ENCODE results near the gene RNU1-2. TPM values are rescaled to one million over a fixed set of nuclear protein-coding genes. Genes with fewer than 3 reads are reported as not detected.
"Not testable (repeated sequence)": the region's sequence is repeated elsewhere in the genome, so short reads cannot be mapped to it uniquely, and the experiment has no call there.

The RNU1-2 gene
- total RNA-seq, 4 donors from 2014 or later: under 0.01 TPM; not detected in 1

DNA sequence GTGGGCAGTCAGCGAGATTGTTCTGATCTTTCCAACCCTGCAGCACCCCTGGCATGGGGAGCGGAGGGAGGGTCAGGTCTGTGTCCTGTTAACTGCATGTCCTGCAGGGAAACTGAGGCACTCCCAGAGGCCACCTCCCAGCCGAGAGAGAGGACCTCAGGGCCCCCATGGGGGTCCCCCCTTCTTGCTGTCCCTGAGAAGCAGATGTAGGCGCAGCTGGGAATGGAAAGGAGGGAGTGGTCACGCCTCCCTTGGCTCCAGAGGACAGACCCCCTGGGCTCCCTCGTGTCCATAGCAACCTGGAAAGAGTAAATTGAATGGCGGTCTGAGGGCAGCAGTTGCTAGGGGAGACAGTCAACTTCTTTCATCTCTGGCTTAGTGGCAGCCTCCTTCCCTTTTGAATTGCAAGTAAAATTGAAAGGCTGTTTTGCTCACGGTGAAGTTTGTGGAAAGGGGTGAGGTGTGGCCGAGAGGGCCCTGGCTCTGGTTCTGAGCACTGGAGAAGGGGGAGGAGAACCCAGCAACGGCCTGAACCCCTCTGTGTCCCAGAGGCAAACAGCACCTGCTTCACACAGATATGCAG lies 30.8 kb downstream of the RNU1-2 start:
- 47 to 53% methylated on average over 5 to 7 of the region's 10 CpGs for WGBS, 2 donors (ENCODE audit: low coverage in 1 of 2)
- no peak overlapping the region for H3K4me3 ChIP-seq
- peaks cover 0 to 15% (median 3%) of the 10 kb centered on the region in 3 donors for H3K4me1 ChIP-seq
- no peak overlapping the region for H3K27ac ChIP-seq
- no peak for ATAC-seq
- no peaks in the 10 kb centered on the region for H3K9me3 ChIP-seq
- peaks cover 6% of the 10 kb centered on the region for H3K27me3 ChIP-seq
- H3K36me3 ChIP-seq: peaks cover 0 to 25% of the 10 kb centered on the region in 2 donors
- TF ChIP-seq EP300 (IDR thresholded peaks at IDR 0.05) (no peak), POLR2A (IDR thresholded peaks at IDR 0.05) (no peak), POLR2AphosphoS5 (IDR thresholded peaks at IDR 0.05) (no peak)
- TF ChIP-seq, protein P1, sequence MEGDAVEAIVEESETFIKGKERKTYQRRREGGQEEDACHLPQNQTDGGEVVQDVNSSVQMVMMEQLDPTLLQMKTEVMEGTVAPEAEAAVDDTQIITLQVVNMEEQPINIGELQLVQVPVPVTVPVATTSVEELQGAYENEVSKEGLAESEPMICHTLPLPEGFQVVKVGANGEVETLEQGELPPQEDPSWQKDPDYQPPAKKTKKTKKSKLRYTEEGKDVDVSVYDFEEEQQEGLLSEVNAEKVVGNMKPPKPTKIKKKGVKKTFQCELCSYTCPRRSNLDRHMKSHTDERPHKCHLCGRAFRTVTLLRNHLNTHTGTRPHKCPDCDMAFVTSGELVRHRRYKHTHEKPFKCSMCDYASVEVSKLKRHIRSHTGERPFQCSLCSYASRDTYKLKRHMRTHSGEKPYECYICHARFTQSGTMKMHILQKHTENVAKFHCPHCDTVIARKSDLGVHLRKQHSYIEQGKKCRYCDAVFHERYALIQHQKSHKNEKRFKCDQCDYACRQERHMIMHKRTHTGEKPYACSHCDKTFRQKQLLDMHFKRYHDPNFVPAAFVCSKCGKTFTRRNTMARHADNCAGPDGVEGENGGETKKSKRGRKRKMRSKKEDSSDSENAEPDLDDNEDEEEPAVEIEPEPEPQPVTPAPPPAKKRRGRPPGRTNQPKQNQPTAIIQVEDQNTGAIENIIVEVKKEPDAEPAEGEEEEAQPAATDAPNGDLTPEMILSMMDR (IDR thresholded peaks at IDR 0.05): no peak

DNA sequence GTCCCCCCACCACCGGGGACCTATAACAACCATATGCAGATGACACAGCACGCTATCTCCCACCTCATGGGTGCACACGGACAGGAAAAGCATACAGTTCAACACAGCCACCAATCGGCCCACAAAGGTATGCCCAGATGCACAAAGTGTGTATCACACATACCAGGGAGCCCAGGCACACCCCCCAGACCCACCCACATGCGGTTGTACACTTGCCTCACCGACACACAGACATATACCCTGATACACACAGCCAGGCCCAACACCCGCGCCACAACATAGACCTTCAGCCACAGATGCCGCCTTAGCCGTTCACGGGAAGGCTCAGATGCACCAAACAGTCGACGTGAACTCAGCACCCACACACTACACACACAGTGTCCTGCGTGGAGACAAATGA lies 31.5 kb downstream of the RNU1-2 start:
- TF ChIP-seq, protein P1 (IDR thresholded peaks at IDR 0.05): no peak
- TF ChIP-seq POLR2AphosphoS5 (IDR thresholded peaks at IDR 0.05): no peak
- TF ChIP-seq POLR2A (IDR thresholded peaks at IDR 0.05): no peak
- no peak for TF ChIP-seq EP300 (IDR thresholded peaks at IDR 0.05)
- peaks cover 0 to 32% of the 10 kb centered on the region in 2 donors for H3K36me3 ChIP-seq
- peaks cover 0 to 8% (median 0%) of the 10 kb centered on the region in 3 donors for H3K4me1 ChIP-seq
- ATAC-seq: no peak
- no peaks in the 10 kb centered on the region for H3K9me3 ChIP-seq
- H3K4me3 ChIP-seq: no peak overlapping the region
- peaks cover under 1% of the 10 kb centered on the region for H3K27me3 ChIP-seq
- no peak overlapping the region for H3K27ac ChIP-seq
- WGBS, 2 donors (ENCODE audit: low coverage in 1 of 2): 72% methylated on average over 5 to 14 of the region's 14 CpGs

DNA sequence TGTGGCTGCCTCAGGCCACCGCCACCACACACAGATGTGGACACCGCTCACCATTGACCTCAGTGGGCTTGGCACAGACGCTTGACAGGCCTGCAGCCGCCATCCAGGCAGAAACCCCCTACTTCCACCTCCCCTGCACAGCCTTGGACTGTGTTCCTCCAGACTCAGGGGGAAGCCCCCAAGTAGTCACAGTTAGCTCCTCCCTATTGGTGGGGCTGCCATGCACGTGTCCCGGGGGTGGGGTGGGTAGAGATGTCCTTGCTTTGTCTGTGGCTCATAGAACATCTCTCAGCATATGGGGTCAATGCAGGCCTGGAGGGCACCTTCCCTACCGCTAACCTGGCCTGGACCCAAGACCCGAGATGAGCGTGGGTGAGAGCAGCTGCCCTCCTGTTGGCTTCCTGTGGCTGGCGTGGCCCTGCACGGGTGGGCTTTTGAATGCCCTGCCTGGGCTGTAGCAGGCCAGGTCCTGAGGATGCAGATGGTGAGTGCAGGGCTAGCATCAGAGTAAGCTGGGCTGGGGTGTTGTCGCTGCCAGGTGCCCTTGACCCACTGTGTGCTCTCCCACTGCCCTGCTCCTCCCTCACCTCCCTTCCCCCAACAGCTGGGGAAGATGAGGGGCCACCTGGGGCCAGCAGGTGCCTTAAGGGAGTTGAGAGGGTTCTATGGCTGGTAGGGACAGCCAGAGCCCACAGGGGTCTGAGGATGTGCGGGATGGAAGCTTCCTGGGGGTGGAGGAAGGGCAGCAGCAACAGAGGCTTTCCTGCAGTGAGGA lies 32.1 kb downstream of the RNU1-2 start:
- WGBS, 2 donors (ENCODE audit: low coverage in 1 of 2): 88 to 94% methylated on average over 6 to 7 of the region's 13 CpGs
- ATAC-seq: no peak
- H3K36me3 ChIP-seq: peaks cover 0 to 38% of the 10 kb centered on the region in 2 donors
- no peak overlapping the region for H3K4me3 ChIP-seq
- TF ChIP-seq POLR2A (IDR thresholded peaks at IDR 0.05): no peak
- TF ChIP-seq, protein P1 (IDR thresholded peaks at IDR 0.05): no peak
- no peak for TF ChIP-seq EP300 (IDR thresholded peaks at IDR 0.05)
- TF ChIP-seq POLR2AphosphoS5 (IDR thresholded peaks at IDR 0.05): no peak
- no peaks in the 10 kb centered on the region for H3K9me3 ChIP-seq
- peaks cover 0 to 8% (median 0%) of the 10 kb centered on the region in 3 donors for H3K4me1 ChIP-seq
- H3K27me3 ChIP-seq: no peaks in the 10 kb centered on the region
- no peak overlapping the region for H3K27ac ChIP-seq

DNA sequence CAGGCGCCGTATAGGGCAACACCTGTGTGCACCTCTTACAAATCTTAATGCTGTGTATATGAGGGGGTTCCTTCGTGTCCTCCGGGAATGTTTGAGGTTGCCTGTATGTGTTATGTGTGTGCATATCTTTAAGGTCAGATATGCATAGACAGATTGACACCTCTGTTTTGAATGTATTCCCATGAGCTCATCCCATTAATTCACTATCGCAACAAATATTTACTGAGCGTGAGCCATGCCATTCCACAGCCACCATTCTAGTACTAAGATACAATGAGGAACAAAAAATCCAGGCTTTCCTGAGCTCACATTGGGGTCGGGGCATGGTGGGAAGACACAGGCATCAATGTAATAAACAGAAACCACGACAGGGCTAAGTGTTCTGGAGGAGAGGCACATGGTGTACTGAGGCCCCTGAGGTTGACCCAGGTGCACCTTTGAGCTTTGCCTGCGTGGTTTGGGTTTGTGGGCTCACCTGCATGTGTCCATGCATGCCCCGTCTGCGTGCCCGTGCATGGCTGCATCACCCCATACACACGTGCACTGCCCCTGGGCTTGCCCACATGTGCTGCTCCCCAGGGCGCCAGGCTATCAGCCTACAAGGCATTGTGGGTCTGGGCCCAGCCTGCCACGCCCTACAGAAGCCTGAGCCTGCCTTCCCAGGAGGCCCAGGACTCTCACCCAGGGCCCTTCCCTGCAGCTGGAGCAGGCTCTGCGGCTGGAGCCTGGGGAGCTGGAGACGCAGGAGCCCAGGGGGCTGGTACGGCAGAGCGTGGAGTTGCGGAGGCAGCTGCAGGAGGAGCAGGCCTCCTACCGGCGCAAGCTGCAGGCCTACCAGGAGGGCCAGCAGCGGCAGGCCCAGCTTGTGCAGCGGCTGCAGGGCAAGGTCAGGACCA lies 33.6 kb downstream of the RNU1-2 start:
- H3K27ac ChIP-seq, H3K27me3 ChIP-seq, ATAC-seq, H3K4me1 ChIP-seq, H3K4me3 ChIP-seq, H3K9me3 ChIP-seq: not testable (repeated sequence)
- peaks cover 0 to 49% of the 10 kb centered on the region in 2 donors for H3K36me3 ChIP-seq
- 79 to 81% methylated on average over 4 to 13 of the region's 24 CpGs for WGBS, 2 donors (ENCODE audit: low coverage in 1 of 2)

DNA sequence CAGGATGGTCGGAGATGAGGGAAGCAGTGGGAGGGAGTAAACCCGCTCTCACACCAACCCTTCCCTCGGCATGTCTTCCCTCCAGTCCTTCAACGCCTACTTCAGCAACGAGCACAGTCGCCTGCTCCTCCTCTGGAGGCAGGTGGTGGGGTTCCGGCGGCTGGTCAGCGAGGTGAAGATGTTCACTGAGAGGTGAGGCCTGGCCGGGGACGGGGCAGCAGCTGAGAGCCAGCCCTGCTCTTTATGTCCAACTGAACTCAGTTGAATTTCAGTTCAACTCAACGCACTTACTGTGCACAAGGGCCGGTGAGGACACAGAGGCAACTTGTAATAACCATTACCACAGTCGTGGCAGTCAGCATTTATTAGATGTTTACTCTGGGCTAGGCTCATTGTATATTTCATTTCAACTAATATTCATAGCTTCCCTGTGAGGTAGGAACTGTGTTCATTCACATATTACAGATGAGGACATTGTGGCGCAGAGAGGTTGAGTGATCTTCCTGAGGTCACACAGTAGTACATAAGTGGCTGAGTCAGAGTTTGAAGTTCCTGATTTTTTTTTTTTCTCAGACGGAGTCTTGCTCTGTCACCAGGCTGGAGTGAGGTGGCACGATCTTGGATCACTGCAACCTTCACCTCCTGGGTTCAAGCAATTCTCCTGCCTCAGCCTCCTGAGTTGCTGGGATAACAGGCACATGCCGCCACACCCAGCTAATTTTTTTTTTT lies 35.6 kb downstream of the RNU1-2 start:
- not testable (repeated sequence) for H3K27me3 ChIP-seq, H3K27ac ChIP-seq, H3K9me3 ChIP-seq, H3K4me3 ChIP-seq, ATAC-seq, H3K4me1 ChIP-seq
- peaks cover 0 to 69% of the 10 kb centered on the region in 2 donors for H3K36me3 ChIP-seq
- WGBS, 2 donors (ENCODE audit: low coverage in 1 of 2): 83% methylated on average over 7 to 16 of the region's 18 CpGs

DNA sequence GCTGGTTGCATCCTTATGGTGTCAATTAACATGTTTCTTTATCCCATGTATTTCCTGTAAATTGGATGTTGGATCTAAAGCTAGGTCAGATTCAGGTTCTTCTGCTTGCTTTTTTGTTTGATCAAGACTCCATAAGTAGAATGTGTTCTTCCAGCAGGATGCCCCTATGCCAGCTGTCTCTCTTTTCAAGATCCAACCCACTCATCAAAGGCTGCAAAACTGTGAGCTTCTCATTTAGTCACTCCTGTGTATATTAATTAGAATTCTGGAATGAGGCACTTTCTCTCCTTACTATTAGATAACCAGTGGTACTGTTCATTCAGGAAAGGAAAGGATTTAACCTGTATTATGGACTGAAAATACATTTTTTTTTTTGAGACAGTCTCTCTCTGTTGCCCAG lies 38.2 kb downstream of the RNU1-2 start:
- H3K4me3 ChIP-seq, H3K27me3 ChIP-seq, H3K4me1 ChIP-seq, H3K27ac ChIP-seq, H3K9me3 ChIP-seq, ATAC-seq: not testable (repeated sequence)
- H3K36me3 ChIP-seq: peaks cover 0 to 95% of the 10 kb centered on the region in 2 donors

DNA sequence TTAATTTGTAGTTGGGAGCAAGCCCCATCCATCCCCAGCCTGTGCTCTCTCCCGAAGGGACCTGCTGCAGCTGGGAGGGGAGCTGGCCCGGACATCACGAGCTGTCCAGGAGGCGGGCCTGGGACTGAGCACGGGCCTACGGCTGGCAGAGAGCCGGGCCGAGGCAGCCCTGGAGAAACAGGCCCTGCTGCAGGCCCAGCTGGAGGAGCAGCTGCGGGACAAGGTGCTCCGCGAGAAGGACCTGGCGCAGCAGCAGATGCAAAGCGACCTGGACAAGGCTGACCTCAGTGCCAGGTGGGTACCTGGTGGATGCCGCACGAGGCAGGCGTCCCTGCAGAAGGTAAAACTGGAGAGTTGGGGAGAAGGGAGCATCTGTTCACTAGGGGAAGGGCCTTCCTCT lies 40.8 kb downstream of the RNU1-2 start:
- H3K36me3 ChIP-seq: peaks cover 0 to 100% of the 10 kb centered on the region in 2 donors

More for the DNA sequence above, 40.8 kb downstream of the RNU1-2 start:
- not testable (repeated sequence) for ATAC-seq, H3K4me1 ChIP-seq, H3K9me3 ChIP-seq, H3K27ac ChIP-seq, H3K27me3 ChIP-seq, H3K4me3 ChIP-seq
- 84% methylated on average over 3 of the region's 16 CpGs; no CpG with 5 or more reads in 1 of the 2 donors for WGBS, 2 donors (ENCODE audit: low coverage in 1 of 2)

Data from gastroesophageal sphincter (tissue), 4 donors.